Mesothelial cell of epicardium (in vitro differentiated cells): ENCODE results near the gene TOB1. TPM values are rescaled to one million over a fixed set of nuclear protein-coding genes. Genes with fewer than 3 reads are reported as not detected.
A peak's percentile ranks its signal among the peaks of the same experiment; 100 is the strongest.

Experiments
- DNase-seq, 2 experiments: peaks; one replicate each; pipeline ENCODE4 v3.0.0; 2021; ENCODE audit warnings: low spot score in 2 of 2; ENCODE audit not compliant: unreplicated experiment in 2 of 2
- H3K27ac Mint-ChIP-seq: 2 replicates; pipeline ENCODE4 v1.8.0; 2021; ENCODE audit warnings: mixed read lengths
- H3K27me3 Mint-ChIP-seq: 2 replicates; pipeline ENCODE4 v1.8.0; 2021; ENCODE audit warnings: low read depth, mixed read lengths
- H3K36me3 Mint-ChIP-seq: 2 replicates; pipeline ENCODE4 v1.8.0; 2021; ENCODE audit warnings: mixed read lengths
- H3K4me1 Mint-ChIP-seq: 2 replicates; pipeline ENCODE4 v1.8.0; 2021; ENCODE audit warnings: mixed read lengths
- H3K4me3 Mint-ChIP-seq: 2 replicates; pipeline ENCODE4 v1.8.0; 2021; ENCODE audit warnings: mild to moderate bottlenecking, moderate library complexity, mixed read lengths
- H3K9me3 Mint-ChIP-seq: 2 replicates; pipeline ENCODE4 v1.8.0; 2021; ENCODE audit warnings: mixed read lengths
- CTCF ChIP-seq: fragments of 200-600 bp; sonication (generic); IDR thresholded peaks from one replicate; pipeline ENCODE4 v1.5.0; 2021; ENCODE audit warnings: antibody characterized with exemption; ENCODE audit not compliant: unreplicated experiment
- total RNA-seq: library from RNA; stranded (reverse); gene quantifications from 3 replicates; pipeline ENCODE4 v1.2.1, GENCODE V29; 2021

TOB1 gene
- total RNA-seq, 1 donor from 2014 or later = 29.4 TPM

DNA sequence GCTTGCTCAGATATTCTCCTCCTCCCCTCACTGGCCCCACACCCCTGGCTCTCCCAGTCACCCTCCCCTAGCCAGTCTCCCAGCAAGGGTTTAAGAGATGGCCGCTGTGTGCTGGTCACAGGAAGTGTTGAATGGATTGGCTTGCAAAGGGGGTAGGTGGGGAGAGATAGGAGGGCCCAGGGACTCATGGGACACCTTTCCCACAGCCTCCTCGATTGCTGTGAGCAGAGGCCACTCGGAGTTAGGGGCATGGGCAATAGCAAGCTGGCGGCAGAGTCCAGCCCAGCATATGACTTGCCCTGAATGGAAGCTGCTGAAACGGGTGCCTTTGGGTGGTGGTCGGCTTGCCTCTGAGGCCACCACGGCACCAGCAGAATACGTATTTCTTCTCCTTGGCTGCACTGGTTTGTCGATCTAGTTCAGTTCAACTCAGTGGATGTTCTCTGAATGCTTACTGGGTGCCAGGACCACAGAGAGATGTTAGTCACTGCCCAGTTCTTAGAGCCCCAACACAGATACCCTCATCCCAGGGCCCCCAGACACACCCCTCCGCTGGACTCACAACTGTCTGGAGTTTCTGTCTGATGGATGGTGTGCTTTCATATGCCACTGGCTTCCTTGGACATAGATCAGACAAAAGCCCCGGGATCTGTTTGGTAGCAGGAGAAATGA, 24.7 kb downstream of the TOB1 start:
- Mint-ChIP-seq H3K4me3 (no peak overlapping the region), H3K36me3 (no peaks in the 10 kb centered on the region), H3K27ac (peak overlapping the region; percentile 44), H3K27me3 (no peaks in the 10 kb centered on the region), H3K9me3 (no peaks in the 10 kb centered on the region), H3K4me1 (peaks cover 27% of the 10 kb centered on the region)
- no peak for TF ChIP-seq CTCF
- DNase-seq = no peak

DNA sequence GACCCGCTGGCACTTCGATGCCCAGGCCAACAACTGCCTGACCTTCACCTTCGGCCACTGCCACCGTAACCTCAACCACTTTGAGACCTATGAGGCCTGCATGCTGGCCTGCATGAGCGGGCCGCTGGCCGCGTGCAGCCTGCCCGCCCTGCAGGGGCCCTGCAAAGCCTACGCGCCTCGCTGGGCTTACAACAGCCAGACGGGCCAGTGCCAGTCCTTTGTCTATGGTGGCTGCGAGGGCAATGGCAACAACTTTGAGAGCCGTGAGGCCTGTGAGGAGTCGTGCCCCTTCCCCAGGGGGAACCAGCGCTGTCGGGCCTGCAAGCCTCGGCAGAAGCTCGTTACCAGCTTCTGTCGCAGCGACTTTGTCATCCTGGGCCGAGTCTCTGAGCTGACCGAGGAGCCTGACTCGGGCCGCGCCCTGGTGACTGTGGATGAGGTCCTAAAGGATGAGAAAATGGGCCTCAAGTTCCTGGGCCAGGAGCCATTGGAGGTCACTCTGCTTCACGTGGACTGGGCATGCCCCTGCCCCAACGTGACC, 25.8 kb downstream of the TOB1 start:
- Mint-ChIP-seq H3K27ac (no peak overlapping the region), H3K4me3 (no peak overlapping the region), H3K9me3 (no peaks in the 10 kb centered on the region), H3K27me3 (no peaks in the 10 kb centered on the region), H3K36me3 (no peaks in the 10 kb centered on the region), H3K4me1 (peaks cover 23% of the 10 kb centered on the region)
- no peak for TF ChIP-seq CTCF
- DNase-seq = no peak

GRCh38 chr17:50839591-50840310, 26.4 kb downstream of the TOB1 start:
- Mint-ChIP-seq H3K27ac (no peak overlapping the region), H3K9me3 (no peaks in the 10 kb centered on the region)

DNA sequence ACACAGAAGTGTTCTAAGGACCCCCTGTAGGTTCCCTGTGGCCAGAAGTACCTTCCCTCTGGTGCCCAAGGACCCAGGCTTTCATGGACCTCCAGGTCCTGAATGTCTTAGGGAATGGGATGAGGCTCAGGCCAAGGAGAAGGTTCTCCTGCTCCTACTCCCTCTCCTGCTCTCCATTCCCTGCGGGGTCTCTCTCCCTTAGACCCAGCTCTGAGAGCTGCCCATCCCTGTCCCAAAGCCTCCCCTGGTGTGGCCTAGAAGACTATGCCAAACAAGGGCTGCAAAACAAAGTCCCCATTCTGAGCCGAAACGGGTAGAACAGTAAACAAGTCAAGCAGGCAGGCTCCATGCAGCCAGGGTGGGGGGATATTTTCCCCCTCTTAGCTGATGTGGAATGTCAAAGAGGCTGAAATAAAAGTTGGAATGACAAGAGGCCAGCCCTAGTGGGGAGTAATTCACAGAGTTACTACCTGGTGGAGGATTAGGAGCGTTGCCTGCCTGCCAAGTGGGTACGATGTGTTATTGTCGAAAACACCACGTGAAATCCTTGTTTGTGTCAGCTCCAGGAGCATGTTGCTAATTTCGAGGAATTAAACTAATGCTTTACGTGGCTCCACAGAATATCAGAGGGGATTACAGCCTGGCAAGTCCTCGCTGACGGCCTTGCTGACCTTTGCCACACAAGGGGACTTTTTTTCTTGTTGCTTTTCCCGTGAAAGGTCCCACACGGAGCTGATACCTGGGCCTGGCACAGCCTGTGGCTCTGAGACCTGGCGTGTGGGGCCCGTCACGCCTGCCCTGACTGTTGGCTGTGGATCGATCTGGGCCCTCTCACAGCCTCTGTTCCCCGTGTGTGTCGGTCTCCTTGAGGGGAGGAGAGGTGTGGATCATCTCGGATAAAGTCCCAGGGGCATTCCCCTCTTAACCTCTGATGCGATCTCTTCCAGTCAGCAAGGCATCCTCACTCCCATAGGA, 27.9 kb downstream of the TOB1 start:
- Mint-ChIP-seq H3K9me3 (no peaks in the 10 kb centered on the region), H3K27ac (no peak overlapping the region), H3K4me1 (peaks cover 33% of the 10 kb centered on the region)

More at GRCh38 chr17:50839591-50840310, 26.4 kb downstream of the TOB1 start:
- TF ChIP-seq CTCF = no peak
- no peak for DNase-seq
- Mint-ChIP-seq H3K4me3 (no peak overlapping the region), H3K27me3 (no peaks in the 10 kb centered on the region), H3K36me3 (no peaks in the 10 kb centered on the region), H3K4me1 (peaks cover 24% of the 10 kb centered on the region)

More for the DNA sequence above, 27.9 kb downstream of the TOB1 start:
- no peak for DNase-seq
- H3K27me3 Mint-ChIP-seq = no peaks in the 10 kb centered on the region
- TF ChIP-seq CTCF = no peak
- H3K4me3 Mint-ChIP-seq = no peak overlapping the region
- no peaks in the 10 kb centered on the region for H3K36me3 Mint-ChIP-seq
